PC-9 (cell line): ENCODE results near the gene C22orf31.

Experiments used
- EZH2 ChIP-seq: fragments of 200-600 bp; sonication (generic); IDR thresholded peaks from 2 replicates; pipeline ENCODE4 v1.8.0; 2017; ENCODE audit warnings: antibody characterized with exemption, low read depth
- TF ChIP-seq, protein P1 (sequence below): fragments of 200-600 bp; sonication (generic); conservative IDR thresholded peaks from 2 replicates; pipeline ENCODE4 v1.6.1; 2017; ENCODE audit warnings: mixed run types, antibody characterized with exemption, mild to moderate bottlenecking, moderate library complexity

DNA sequence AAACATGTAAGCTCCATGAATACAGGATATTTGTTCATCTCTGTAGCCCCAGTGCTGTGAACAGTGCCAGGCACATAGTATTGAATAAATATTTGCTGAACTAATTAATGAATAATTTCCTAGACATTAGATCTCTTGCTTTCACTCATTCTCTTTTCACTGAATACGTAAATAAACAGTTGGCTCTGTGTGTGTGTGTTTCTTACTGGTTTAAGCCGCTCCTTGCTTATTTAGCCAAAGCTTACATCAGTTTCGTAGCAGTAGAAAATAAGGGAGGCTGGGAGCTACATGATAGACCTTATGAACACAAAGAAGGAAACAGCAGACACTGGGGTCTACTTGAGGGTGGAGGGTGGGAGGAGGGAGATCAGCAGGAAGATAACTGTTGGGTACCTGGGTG, 28.4 kb upstream of the C22orf31 start:
- TF ChIP-seq, protein P1, sequence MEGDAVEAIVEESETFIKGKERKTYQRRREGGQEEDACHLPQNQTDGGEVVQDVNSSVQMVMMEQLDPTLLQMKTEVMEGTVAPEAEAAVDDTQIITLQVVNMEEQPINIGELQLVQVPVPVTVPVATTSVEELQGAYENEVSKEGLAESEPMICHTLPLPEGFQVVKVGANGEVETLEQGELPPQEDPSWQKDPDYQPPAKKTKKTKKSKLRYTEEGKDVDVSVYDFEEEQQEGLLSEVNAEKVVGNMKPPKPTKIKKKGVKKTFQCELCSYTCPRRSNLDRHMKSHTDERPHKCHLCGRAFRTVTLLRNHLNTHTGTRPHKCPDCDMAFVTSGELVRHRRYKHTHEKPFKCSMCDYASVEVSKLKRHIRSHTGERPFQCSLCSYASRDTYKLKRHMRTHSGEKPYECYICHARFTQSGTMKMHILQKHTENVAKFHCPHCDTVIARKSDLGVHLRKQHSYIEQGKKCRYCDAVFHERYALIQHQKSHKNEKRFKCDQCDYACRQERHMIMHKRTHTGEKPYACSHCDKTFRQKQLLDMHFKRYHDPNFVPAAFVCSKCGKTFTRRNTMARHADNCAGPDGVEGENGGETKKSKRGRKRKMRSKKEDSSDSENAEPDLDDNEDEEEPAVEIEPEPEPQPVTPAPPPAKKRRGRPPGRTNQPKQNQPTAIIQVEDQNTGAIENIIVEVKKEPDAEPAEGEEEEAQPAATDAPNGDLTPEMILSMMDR: no peak
- TF ChIP-seq EZH2: no peak
